Endothelial cell of umbilical vein (primary cell): ENCODE measurements around the gene LAMTOR2. TPM values are rescaled to one million over a fixed set of nuclear protein-coding genes. Genes with fewer than 3 reads are reported as not detected.
A peak's percentile ranks its signal among the peaks of the same experiment; 100 is the strongest.

Experiments
- BruUV-seq: library from RNA; stranded (reverse); fragments of 400-500 nt; replicated peaks from 2 replicates; lab custom pipeline; 2021; lab: Mats Ljungman, UMichigan
- CTCF ChIA-PET: fragments of 300-600, 350-600 bp; sonication (Branson Sonifier 250); formaldehyde crosslinking; loops from one replicate; lab custom pipeline; 2021; ENCODE audit warnings: antibody characterized with exemption, inconsistent platforms; lab: Charles Lee
- POLR2A ChIA-PET: fragments of 300-600, 350-600 bp; sonication (Branson Sonifier 250); formaldehyde crosslinking; loops from one replicate; lab custom pipeline; 2021; ENCODE audit warnings: antibody characterized with exemption, inconsistent platforms; lab: Charles Lee
- DNase-seq: peaks from one replicate; pipeline ENCODE4 v3.0.0-alpha.2; 2011; ENCODE audit warnings: low read depth, low spot score
- FAIRE-seq: peaks from 2 replicates; lab custom pipeline; 2011; peaks lifted over from hg19 to GRCh38; lab: Jason Lieb, UNC
- H2AFZ ChIP-seq: 2 replicates; pipeline ENCODE4 v1.6.0; 2012; ENCODE audit warnings: low read depth, low read length, control low read depth, inconsistent platforms
- H3K27ac ChIP-seq: 2 replicates; pipeline ENCODE4 v1.5.1; 2011; ENCODE audit warnings: low read depth, mild to moderate bottlenecking, control low read depth, low read length, moderate library complexity; ENCODE audit not compliant: insufficient read depth
- H3K27me3 ChIP-seq, 2 experiments: 2 replicates each; pipeline versions ENCODE4 v1.6.0 to v1.6.1; 2011; ENCODE audit warnings: low read length in 2 of 2, mixed read lengths in 1 of 2; ENCODE audit not compliant: control insufficient read depth in 2 of 2, insufficient read depth in 2 of 2
- H3K36me3 ChIP-seq, 2 experiments: 2 replicates in 1 of 2; 3 replicates in 1 of 2; pipeline ENCODE4 v1.5.1; 2011; ENCODE audit warnings: low read length in 2 of 2, mild to moderate bottlenecking in 1 of 2, moderate library complexity in 1 of 2; ENCODE audit not compliant: control insufficient read depth in 2 of 2, insufficient read depth in 2 of 2; ENCODE audit errors: extremely low read depth in 1 of 2
- H3K4me1 ChIP-seq: 3 replicates; pipeline ENCODE4 v1.5.1; 2011; ENCODE audit warnings: mild to moderate bottlenecking, low read length; ENCODE audit not compliant: control insufficient read depth, insufficient read depth; ENCODE audit errors: extremely low read depth
- H3K4me2 ChIP-seq: 2 replicates; pipeline ENCODE4 v1.6.1; 2011; ENCODE audit warnings: low read length, control low read depth, mixed read lengths; ENCODE audit not compliant: insufficient read depth
- H3K4me3 ChIP-seq, 3 experiments: fragments of 200-600 bp in 1 of 3; sonication (generic), shearing (Covaris generic) in 1 of 3; replicated peaks in 1 of 3; 2 replicates each; pipeline ENCODE4 v1.5.1; 2011 to 2016; ENCODE audit warnings: control low read depth in 3 of 3, low read length in 3 of 3, mild to moderate bottlenecking in 2 of 3, inconsistent platforms in 1 of 3, low read depth in 1 of 3, moderate library complexity in 1 of 3; ENCODE audit not compliant: insufficient read depth in 1 of 3
- H3K79me2 ChIP-seq: 2 replicates; pipeline ENCODE4 v1.6.0; 2012; ENCODE audit warnings: low read length, inconsistent platforms; ENCODE audit not compliant: control insufficient read depth, insufficient read depth
- H3K9ac ChIP-seq: replicated peaks from 2 replicates; pipeline ENCODE3; 2011; ENCODE audit warnings: low read length, control low read depth; ENCODE audit not compliant: insufficient read depth; ENCODE audit errors: extremely low read depth
- H3K9me1 ChIP-seq: replicated peaks from 3 replicates; pipeline ENCODE4 v1.6.0; 2011; ENCODE audit warnings: mild to moderate bottlenecking, low read length; ENCODE audit not compliant: control insufficient read depth, insufficient read depth; ENCODE audit errors: extremely low read depth
- H3K9me3 ChIP-seq: replicated peaks from 2 replicates; pipeline ENCODE4 v1.5.1; 2012; ENCODE audit warnings: low read length, inconsistent platforms; ENCODE audit not compliant: control insufficient read depth, insufficient read depth
- H4K20me1 ChIP-seq: replicated peaks from 2 replicates; pipeline ENCODE3; 2011; ENCODE audit warnings: mild to moderate bottlenecking, low read length; ENCODE audit not compliant: control insufficient read depth, insufficient read depth; ENCODE audit errors: extremely low read depth
- CTCF ChIP-seq, 2 donors: IDR thresholded peaks; 1 replicate in 1 of 2; 2 replicates in 1 of 2; pipeline ENCODE4 v1.5.1; 2011; ENCODE audit warnings: low read length in 2 of 2, mild to moderate bottlenecking in 2 of 2, moderate library complexity in 2 of 2, control low read depth in 1 of 2, inconsistent platforms in 1 of 2, low read depth in 1 of 2; ENCODE audit not compliant: insufficient read depth in 1 of 2; ENCODE audit errors: extremely low read depth in 1 of 2
- EZH2 ChIP-seq: IDR thresholded peaks from 2 replicates; pipeline ENCODE4 v1.6.1; 2012; ENCODE audit warnings: borderline replicate concordance, low read depth, mild to moderate bottlenecking, moderate library complexity, low read length, inconsistent platforms; ENCODE audit not compliant: severe bottlenecking
- FOS ChIP-seq: IDR thresholded peaks from 2 replicates; pipeline ENCODE4 v1.6.1; 2011; ENCODE audit warnings: mild to moderate bottlenecking, low read length, moderate library complexity, borderline replicate concordance; ENCODE audit not compliant: insufficient read depth
- GATA2 ChIP-seq: IDR thresholded peaks from 2 replicates; pipeline ENCODE4 v1.7.0; 2011; ENCODE audit warnings: low read depth, mild to moderate bottlenecking, moderate library complexity, mixed read lengths, low read length; ENCODE audit not compliant: insufficient read length, insufficient read depth
- JUN ChIP-seq: IDR thresholded peaks from 2 replicates; pipeline ENCODE4 v1.6.1; 2011; ENCODE audit warnings: borderline replicate concordance, low read depth; ENCODE audit not compliant: insufficient read length, insufficient read depth
- MAX ChIP-seq: IDR thresholded peaks from 2 replicates; pipeline ENCODE4 v1.6.1; 2011; ENCODE audit not compliant: insufficient read depth, insufficient read length
- MYC ChIP-seq: IDR thresholded peaks from one replicate; pipeline ENCODE4 v1.6.1; 2011; ENCODE audit warnings: mild to moderate bottlenecking, low read depth, low read length
- POLR2A ChIP-seq: IDR thresholded peaks from 2 replicates; pipeline ENCODE4 v1.6.1; 2012; ENCODE audit warnings: low read depth, mild to moderate bottlenecking, control low read depth, low read length
- POLR2AphosphoS5 ChIP-seq: IDR thresholded peaks from 2 replicates; pipeline ENCODE4 v1.6.1; 2012; ENCODE audit warnings: low read depth, mild to moderate bottlenecking, control low read depth, low read length, moderate library complexity; ENCODE audit not compliant: insufficient read depth
- dilution Hi-C: fragments of 300-500 bp; cut with MboI; formaldehyde crosslinking; loops from one replicate; pipeline ENCODE4 v1.15.0; 2019; ENCODE audit warnings: low sequenced_read_pairs; ENCODE audit not compliant: extremely low pct_ligation_motif_present
- intact Hi-C: fragments of 100-400 bp; cut with micrococcal nuclease; formaldehyde crosslinking; loops from one replicate; pipeline ENCODE4 v1.10.0; 2022
- polyA plus RNA-seq, 4 experiments: library from polyadenylated mRNA; depleted of rRNA in 3 of 4; stranded (reverse) in 3 of 4; unstranded in 1 of 4; fragments of >200 nt; gene quantifications; 2 replicates each; pipeline versions ENCODE4 v1.2.1 to v1.2.3, GENCODE V29; 2011 to 2012; ENCODE audit warnings: missing spikeins in 1 of 4
- total RNA-seq: library from RNA; stranded (reverse); gene quantifications from 2 replicates; pipeline ENCODE4 v1.2.3, GENCODE V29; 2021

Gene LAMTOR2
- total and polyA plus RNA-seq, 2 donors (not counting 3 experiments of a cell fraction or from before 2014, with no cell fraction given): 77.7 to 136 TPM

- H2AFZ ChIP-seq: no peak overlapping the region
- H3K27me3 ChIP-seq: no peaks in the 10 kb centered on the region
- H3K4me3 ChIP-seq: no peak overlapping the region
- peaks cover 0 to 10% of the 10 kb centered on the region in 2 experiments for H3K36me3 ChIP-seq
- no peaks in the 10 kb centered on the region for H3K9me3 ChIP-seq
- no peak for TF ChIP-seq POLR2A
- no peak for TF ChIP-seq FOS
- no peak for TF ChIP-seq MYC
- no peak for TF ChIP-seq MAX
- no peak for TF ChIP-seq JUN
- no peak for TF ChIP-seq POLR2AphosphoS5
- TF ChIP-seq CTCF (IDR thresholded peaks at IDR 0.05; ENCODE audit: extremely low read depth in 1 of 2, insufficient read depth in 1 of 2, low read depth in 1 of 2, low read length in 2 of 2): no peak
- no peak for TF ChIP-seq EZH2
- TF ChIP-seq GATA2: no peak
- H3K27ac ChIP-seq: no peak overlapping the region
- BruUV-seq: no TSS peak
- H3K9ac ChIP-seq: no peak overlapping the region
- H4K20me1 ChIP-seq: no peaks in the 10 kb centered on the region
- peak; percentile 38 for FAIRE-seq
- H3K4me1 ChIP-seq: peaks cover 12% of the 10 kb centered on the region
- H3K9me1 ChIP-seq: no peaks in the 10 kb centered on the region
- CTCF ChIA-PET: interaction anchor here (0.7 to 2.2 kb wide), 4 partner anchors 17 to 41 kb away, joined by 3 to 14 read pairs (median 4); no protein-coding TSS in a partner anchor
- dilution Hi-C loops (no loop called here), intact Hi-C loops (no loop called here)
- H3K79me2 ChIP-seq: peaks cover 15% of the 10 kb centered on the region
- POLR2A ChIA-PET: interaction anchor here (0.6 kb wide), 1 partner anchor 130 kb away, joined by 4 read pairs; no protein-coding TSS in a partner anchor
- H3K4me2 ChIP-seq: no peak overlapping the region
- peak; percentile 17 for DNase-seq
These were observed 5.8 kb upstream of the LAMTOR2 start for GRCh38 chr1:156048663-156049258.
